ENCODE measurements around the gene DDX51. TPM values are rescaled to one million over a fixed set of nuclear protein-coding genes. Genes with fewer than 3 reads are reported as not detected.

DDX51 gene
- total RNA-seq, 1 donor from 2014 or later: 55.5 TPM

- Mint-ChIP-seq H3K27ac (no peak overlapping the region), H3K9me3 (peaks cover 13% of the 10 kb centered on the region), H3K4me1 (peaks cover 9% of the 10 kb centered on the region), H3K4me3 (no peak overlapping the region), H3K36me3 (ENCODE audit: low read depth) (peaks cover 3% of the 10 kb centered on the region), H3K27me3 (peaks cover 3% of the 10 kb centered on the region)
- DNase-seq: no peak
- intact Hi-C loops (cut with micrococcal nuclease): no loop called here
These were observed 22.0 kb upstream of the DDX51 start for GRCh38 chr12:132166093-132166492.

GRCh38 chr12:132165584-132165983 lies 21.5 kb upstream of the DDX51 start:
- no peak for DNase-seq
- H3K9me3 Mint-ChIP-seq: peaks cover 13% of the 10 kb centered on the region
- H3K4me3 Mint-ChIP-seq: no peak overlapping the region
- H3K27me3 Mint-ChIP-seq: peaks cover 3% of the 10 kb centered on the region
- no peak overlapping the region for H3K27ac Mint-ChIP-seq
- peaks cover 9% of the 10 kb centered on the region for H3K4me1 Mint-ChIP-seq
- intact Hi-C loops (cut with micrococcal nuclease): no loop called here
- peaks cover 3% of the 10 kb centered on the region for H3K36me3 Mint-ChIP-seq (ENCODE audit: low read depth)

DNA sequence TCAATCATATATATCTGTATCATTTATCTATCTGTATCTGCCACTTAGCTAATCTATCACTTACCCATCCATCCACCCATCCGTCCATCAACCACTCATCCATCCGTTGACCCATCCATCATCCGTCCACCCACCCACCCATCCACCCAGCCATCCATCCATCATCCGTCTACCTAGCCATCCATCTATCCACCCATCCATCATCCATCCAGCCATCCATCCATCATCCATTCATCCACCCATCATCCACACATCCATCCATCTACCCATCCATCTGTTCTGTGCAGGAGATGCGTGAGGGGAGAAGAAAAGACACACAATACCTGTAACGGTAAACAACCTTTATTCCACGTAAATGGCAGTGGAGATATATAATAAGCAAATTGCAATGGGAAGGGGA lies 20.3 kb upstream of the DDX51 start:
- Mint-ChIP-seq H3K4me3 (no peak overlapping the region), H3K36me3 (ENCODE audit: low read depth) (peaks cover 3% of the 10 kb centered on the region), H3K4me1 (peaks cover 9% of the 10 kb centered on the region), H3K27me3 (peaks cover 3% of the 10 kb centered on the region), H3K9me3 (peaks cover 13% of the 10 kb centered on the region), H3K27ac (no peak overlapping the region)
- DNase-seq: no peak
- intact Hi-C loops (cut with micrococcal nuclease): no loop called here

- intact Hi-C loops (cut with micrococcal nuclease): no loop called here
- Mint-ChIP-seq H3K27me3 (peaks cover 3% of the 10 kb centered on the region), H3K36me3 (ENCODE audit: low read depth) (peaks cover 3% of the 10 kb centered on the region), H3K9me3 (peaks cover 13% of the 10 kb centered on the region), H3K4me3 (no peak overlapping the region), H3K27ac (no peak overlapping the region), H3K4me1 (peaks cover 9% of the 10 kb centered on the region)
- DNase-seq: no peak
These were observed 19.8 kb upstream of the DDX51 start for GRCh38 chr12:132163911-132164288.

DNA sequence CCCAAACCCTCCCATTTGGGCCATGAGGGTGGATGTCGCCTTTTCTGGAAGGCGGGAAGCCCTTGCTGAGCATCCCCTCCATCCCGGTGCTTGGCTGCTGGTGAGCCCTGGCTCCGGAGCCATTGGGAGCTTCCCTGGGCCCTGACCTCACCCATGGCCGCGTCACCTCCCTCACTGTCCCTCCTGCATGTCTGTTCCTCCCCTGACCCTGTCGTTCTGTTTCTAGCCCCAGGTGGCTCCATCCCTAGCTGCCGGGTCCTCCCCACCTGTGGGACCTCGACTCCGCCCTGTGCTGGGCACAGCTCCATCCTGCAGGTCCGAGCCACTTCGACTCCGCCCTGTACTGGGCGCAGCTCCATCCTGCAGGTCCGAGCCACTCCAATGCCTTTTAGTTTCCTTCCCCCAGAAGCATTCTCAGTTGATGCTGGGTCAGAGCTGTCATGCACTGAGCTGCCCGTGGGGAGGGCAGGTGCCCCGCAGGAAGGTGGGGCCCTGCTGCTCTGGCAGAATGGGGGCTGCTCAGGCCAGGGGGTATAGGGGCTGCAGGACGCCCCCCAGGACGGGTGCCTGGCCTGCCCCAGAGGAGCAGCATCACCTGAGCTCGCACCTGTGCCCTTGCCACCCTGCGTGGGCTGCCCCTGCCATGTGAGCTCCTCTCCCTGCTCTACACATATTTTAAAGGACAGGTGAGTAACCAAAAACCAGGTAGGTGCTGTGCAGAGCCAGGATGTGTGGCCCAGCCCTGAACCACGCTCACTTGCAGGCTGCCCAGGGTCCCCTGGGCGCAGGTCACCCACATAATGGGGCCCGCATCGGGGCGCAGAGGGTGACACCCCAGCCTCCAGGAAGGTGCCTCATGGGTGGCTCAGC lies 19.2 kb upstream of the DDX51 start:
- H3K36me3 Mint-ChIP-seq (ENCODE audit: low read depth): peaks cover 3% of the 10 kb centered on the region
- H3K27ac Mint-ChIP-seq: no peak overlapping the region
- H3K9me3 Mint-ChIP-seq: peaks cover 13% of the 10 kb centered on the region
- H3K4me3 Mint-ChIP-seq: peak overlapping the region; percentile 58
- peaks cover 9% of the 10 kb centered on the region for H3K4me1 Mint-ChIP-seq
- DNase-seq: no peak
- H3K27me3 Mint-ChIP-seq: peaks cover 3% of the 10 kb centered on the region
- intact Hi-C loops (cut with micrococcal nuclease): no loop called here

DNA sequence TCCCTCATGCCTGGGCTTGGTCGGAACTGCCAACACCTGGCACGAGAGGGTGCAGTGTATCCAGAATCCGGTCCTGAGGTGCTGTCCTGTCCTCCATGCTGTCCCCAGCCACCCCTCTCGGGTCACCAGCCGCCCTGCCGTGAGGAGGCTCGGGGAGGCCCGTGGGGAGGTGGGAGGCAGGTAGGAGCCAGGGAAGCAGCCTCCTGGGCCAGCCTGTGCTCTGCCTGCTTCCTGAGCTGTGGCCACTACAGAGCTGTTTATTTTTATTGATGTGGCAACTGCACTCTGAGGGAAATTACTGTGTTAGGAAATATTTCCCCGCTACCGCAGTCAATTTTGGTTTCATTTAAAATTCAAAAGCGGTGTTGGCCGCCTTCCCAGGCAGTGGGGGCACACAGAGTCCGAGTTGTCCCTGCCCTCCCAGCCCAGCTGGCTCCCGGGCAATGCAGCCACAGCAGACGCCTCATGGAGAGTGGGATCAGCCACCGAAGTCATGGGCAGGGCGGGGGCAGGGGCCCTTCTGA lies 18.5 kb upstream of the DDX51 start:
- peaks cover 9% of the 10 kb centered on the region for H3K4me1 Mint-ChIP-seq
- no peak overlapping the region for H3K27ac Mint-ChIP-seq
- peaks cover 13% of the 10 kb centered on the region for H3K9me3 Mint-ChIP-seq
- peak overlapping the region; percentile 13 for H3K4me3 Mint-ChIP-seq
- H3K27me3 Mint-ChIP-seq: peaks cover 3% of the 10 kb centered on the region
- H3K36me3 Mint-ChIP-seq (ENCODE audit: low read depth): peaks cover 3% of the 10 kb centered on the region
- intact Hi-C loops (cut with micrococcal nuclease): no loop called here
- DNase-seq: peak; percentile 78

GRCh38 chr12:132161796-132162507 lies 17.8 kb upstream of the DDX51 start:
- Mint-ChIP-seq H3K27me3 (peaks cover 3% of the 10 kb centered on the region), H3K9me3 (peaks cover 10% of the 10 kb centered on the region), H3K27ac (no peak overlapping the region), H3K36me3 (ENCODE audit: low read depth) (peaks cover 2% of the 10 kb centered on the region), H3K4me3 (peak overlapping the region; percentile 13), H3K4me1 (peaks cover 9% of the 10 kb centered on the region)
- DNase-seq: no peak
- intact Hi-C loops (cut with micrococcal nuclease): no loop called here

- Mint-ChIP-seq H3K4me3 (no peak overlapping the region), H3K9me3 (peaks cover 3% of the 10 kb centered on the region), H3K36me3 (ENCODE audit: low read depth) (peaks cover 2% of the 10 kb centered on the region), H3K27ac (no peak overlapping the region), H3K4me1 (peaks cover 9% of the 10 kb centered on the region), H3K27me3 (peaks cover 3% of the 10 kb centered on the region)
- DNase-seq: no peak
- intact Hi-C loops (cut with micrococcal nuclease): no loop called here
These were observed 17.1 kb upstream of the DDX51 start for GRCh38 chr12:132161036-132161781.

DNA sequence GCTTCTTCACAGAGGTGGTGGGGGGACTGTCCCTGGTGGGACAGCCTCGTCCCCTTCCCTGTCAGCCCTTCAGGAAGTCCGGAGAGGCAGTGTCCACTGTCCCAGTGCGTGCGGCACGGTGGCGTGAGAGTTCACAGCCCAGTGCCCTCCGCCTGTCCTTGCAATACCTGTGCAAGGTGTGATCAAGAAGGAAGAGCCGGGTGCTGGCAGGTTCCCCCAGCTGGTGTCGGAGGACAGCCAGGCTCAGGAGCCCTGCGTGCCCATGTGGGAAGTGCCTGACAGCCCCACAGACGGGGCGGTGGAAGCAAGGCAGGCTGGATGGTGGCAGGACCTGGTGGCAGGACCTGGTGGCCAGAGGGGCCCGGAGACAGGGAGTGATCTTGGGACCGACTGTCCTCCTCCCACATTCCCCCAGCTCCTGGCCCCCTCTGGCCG lies 16.5 kb upstream of the DDX51 start:
- intact Hi-C loops (cut with micrococcal nuclease): no loop called here
- H3K9me3 Mint-ChIP-seq: no peaks in the 10 kb centered on the region
- peaks cover 9% of the 10 kb centered on the region for H3K4me1 Mint-ChIP-seq
- H3K4me3 Mint-ChIP-seq: no peak overlapping the region
- H3K27me3 Mint-ChIP-seq: peaks cover 3% of the 10 kb centered on the region
- no peak for DNase-seq
- peaks cover 2% of the 10 kb centered on the region for H3K36me3 Mint-ChIP-seq (ENCODE audit: low read depth)
- no peak overlapping the region for H3K27ac Mint-ChIP-seq

DNA sequence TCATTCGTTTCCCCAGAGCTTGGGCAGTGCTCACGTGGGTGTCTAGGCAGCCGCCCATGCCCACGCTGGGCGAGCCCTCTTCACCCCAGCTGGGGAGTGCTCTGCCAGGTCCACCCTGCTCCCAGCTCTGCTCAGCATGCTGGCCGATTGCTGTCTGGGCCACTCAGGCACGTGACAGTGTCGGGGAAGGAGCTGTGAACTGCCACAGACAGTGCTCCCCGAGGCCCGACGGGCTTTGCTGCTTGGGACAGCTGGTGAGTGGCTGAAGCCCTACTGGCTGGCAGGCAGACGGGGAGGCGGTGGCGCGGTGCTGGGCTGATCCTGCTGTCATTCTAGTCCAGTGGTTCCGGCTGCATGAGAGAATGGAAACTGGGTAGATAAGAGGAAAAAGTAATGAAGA lies 15.9 kb upstream of the DDX51 start:
- peaks cover 3% of the 10 kb centered on the region for H3K27me3 Mint-ChIP-seq
- no peak overlapping the region for H3K27ac Mint-ChIP-seq
- H3K4me1 Mint-ChIP-seq: peaks cover 9% of the 10 kb centered on the region
- no peak overlapping the region for H3K4me3 Mint-ChIP-seq
- no peaks in the 10 kb centered on the region for H3K9me3 Mint-ChIP-seq
- intact Hi-C loops (cut with micrococcal nuclease): no loop called here
- H3K36me3 Mint-ChIP-seq (ENCODE audit: low read depth): peaks cover 2% of the 10 kb centered on the region
- DNase-seq: no peak

DNA sequence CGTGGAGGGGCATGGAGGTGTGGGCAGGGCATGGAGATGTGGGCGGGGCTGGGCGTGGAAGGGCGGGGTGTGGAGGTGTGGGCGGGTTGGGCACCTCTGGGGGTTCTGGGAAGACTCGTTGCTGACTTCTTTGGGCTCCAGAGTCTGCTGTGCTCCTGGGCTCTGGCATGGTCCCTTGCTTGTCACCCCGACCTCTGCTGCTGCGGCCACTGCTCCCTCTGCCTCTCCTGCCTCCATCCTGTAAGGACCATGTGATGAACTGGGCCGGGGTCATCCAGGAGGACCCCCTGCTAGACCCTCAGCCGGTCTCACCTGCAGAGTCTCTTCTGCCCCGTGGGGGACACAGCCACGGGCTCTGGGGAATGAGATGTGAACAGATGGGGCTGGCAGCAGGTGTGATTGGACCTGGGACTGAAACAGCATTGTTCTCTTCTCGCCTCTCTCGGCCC lies 15.5 kb upstream of the DDX51 start:
- DNase-seq: no peak
- Mint-ChIP-seq H3K9me3 (no peaks in the 10 kb centered on the region), H3K36me3 (ENCODE audit: low read depth) (peaks cover 2% of the 10 kb centered on the region), H3K27ac (no peak overlapping the region), H3K4me1 (peaks cover 9% of the 10 kb centered on the region), H3K4me3 (no peak overlapping the region), H3K27me3 (peaks cover 3% of the 10 kb centered on the region)
- intact Hi-C loops (cut with micrococcal nuclease): loop anchor here (10.0 kb wide), 1 partner anchor 455 kb away; the partner anchor contains the start of genes LRCOL1 and P2RX2

DNA sequence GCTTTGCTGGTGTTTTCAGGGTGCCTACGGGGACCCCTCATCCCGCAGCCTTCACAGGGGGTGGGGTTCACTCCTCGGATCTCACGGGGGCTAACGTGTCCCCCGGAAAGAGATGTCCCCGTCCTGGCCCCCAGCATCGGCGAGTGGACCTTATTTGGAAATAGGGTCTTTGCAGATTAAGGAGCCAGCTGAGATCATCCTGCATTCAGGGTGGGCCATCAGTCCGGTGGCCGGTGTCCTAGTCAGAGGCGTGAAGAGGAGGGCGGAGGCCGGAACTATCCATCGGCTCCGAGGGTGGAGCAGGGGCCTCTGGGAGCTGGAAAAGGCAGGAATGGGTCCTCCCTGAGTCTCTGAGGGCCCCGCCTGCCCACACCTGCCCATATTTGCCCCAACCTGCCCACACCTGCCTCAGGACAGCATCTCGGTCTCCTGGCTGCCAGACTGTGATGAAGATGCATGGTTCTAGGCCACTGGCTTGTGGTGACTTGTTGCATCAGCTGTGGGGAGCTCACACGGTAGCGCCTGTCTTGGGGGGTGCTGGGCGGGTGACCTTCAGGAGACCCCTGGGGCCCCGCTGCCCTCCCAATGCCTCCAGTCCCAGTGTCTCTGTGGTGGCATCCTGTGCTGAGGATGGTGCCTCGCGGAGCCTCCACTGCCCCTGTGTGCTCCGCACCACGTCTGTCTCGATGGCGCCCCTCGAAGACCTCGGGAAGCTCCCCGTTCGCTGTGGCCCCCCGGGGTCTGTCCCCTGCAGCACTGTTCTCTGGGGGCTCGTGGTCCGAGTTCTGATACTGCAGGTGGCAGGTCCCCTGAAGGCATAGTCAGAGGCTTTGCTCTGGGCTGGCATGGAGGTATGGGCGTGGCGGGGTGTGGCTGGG lies 14.8 kb upstream of the DDX51 start:
- Mint-ChIP-seq H3K27me3 (no peaks in the 10 kb centered on the region), H3K27ac (no peak overlapping the region), H3K4me1 (peaks cover 7% of the 10 kb centered on the region), H3K4me3 (no peak overlapping the region), H3K9me3 (no peaks in the 10 kb centered on the region), H3K36me3 (ENCODE audit: low read depth) (peaks cover 2% of the 10 kb centered on the region)
- intact Hi-C loops (cut with micrococcal nuclease): loop anchor here (10.0 kb wide), 1 partner anchor 456 kb away; the partner anchor contains the start of genes LRCOL1 and P2RX2
- DNase-seq: no peak

Measured in activated CD4-positive, alpha-beta T cell treated with anti-CD3 and anti-CD28 coated beads, Interleukin-2, amount 10 ng/mL, durations not matched to agents 24 days and 14 days (primary cell).